ENCODE results near the gene TNFRSF13B. TPM values are rescaled to one million over a fixed set of nuclear protein-coding genes. Genes with fewer than 3 reads are reported as not detected.

TNFRSF13B gene
- total RNA-seq, 1 experiment from 2014 or later, result 0.28 TPM

DNA sequence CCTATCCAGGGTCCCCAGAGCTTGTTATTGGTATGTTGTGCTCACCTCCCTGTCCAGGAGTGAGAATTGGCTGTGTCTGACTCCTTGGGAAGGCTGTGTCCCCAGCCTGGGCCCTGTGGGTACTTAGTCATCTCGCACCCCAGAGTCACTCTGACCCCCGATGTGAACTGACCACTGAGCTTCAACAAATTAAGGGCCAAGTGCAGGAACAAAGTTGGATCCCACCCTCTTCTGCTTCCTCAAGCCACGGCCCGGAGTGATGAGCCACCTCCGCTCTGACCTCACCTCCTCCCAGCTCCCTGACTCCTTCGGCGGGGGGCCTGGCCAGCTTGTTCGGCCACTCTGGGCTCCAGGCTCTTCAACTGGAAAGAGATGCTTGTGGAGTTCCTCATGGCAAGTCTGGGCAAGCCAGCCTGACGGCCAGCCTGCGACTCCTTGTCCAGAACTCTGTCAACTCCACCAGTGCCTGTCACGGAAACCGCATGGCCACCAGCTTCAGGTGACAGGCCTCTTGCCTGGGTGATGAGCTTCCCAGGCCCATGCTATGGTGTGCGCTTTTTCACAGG is 48.1 kb upstream of the TNFRSF13B start:
- Histone ChIP-seq H2BK20ac (ENCODE audit: low read depth, low read length, poor library complexity, severe bottlenecking) (no peak overlapping the region), H3K4me1 (ENCODE audit: insufficient read depth, low read length) (no peaks in the 10 kb centered on the region), H2BK120ac (ENCODE audit: low read depth, low read length, poor library complexity, severe bottlenecking) (no peak overlapping the region), H3K9me3 (ENCODE audit: control insufficient read depth, low read depth, low read length) (no peaks in the 10 kb centered on the region), H2AFZ (ENCODE audit: low read length) (no peak overlapping the region), H2BK15ac (ENCODE audit: low read depth, low read length) (no peak overlapping the region), H4K20me1 (ENCODE audit: control insufficient read depth, insufficient read depth, insufficient read length) (no peaks in the 10 kb centered on the region), H3T11ph (ENCODE audit: low read length) (no peak overlapping the region), H3K27ac (ENCODE audit: insufficient read length, low read depth, low read length) (no peak overlapping the region), H3K4me2 (ENCODE audit: insufficient read depth, insufficient read length, low read length) (no peak overlapping the region), H3K4ac (ENCODE audit: low read depth, low read length) (no peak overlapping the region), H4K8ac (replicated peaks; ENCODE audit: insufficient read length, low read depth, low read length) (no peak overlapping the region), H3K18ac (ENCODE audit: insufficient read length, low read depth, low read length) (no peak overlapping the region), H3K27me3 (ENCODE audit: insufficient read depth, low read length) (no peaks in the 10 kb centered on the region), H3K79me2 (ENCODE audit: insufficient read depth, low read length) (no peaks in the 10 kb centered on the region), H3K14ac (ENCODE audit: insufficient read depth, low read length) (no peak overlapping the region), H4K5ac (ENCODE audit: insufficient read length, low read depth, low read length) (no peak overlapping the region), H3K56ac (ENCODE audit: insufficient read length, low read depth, low read length) (no peak overlapping the region), H3K23me2 (ENCODE audit: insufficient read length, low read depth, low read length, poor library complexity, severe bottlenecking) (no peaks in the 10 kb centered on the region), H2BK5ac (ENCODE audit: insufficient read length, low read length) (no peak overlapping the region), H3K79me1 (ENCODE audit: insufficient read depth, low read depth, low read length, poor library complexity, severe bottlenecking) (no peaks in the 10 kb centered on the region), H3K23ac (ENCODE audit: insufficient read length, low read depth, low read length) (no peak overlapping the region), H2AK5ac (ENCODE audit: insufficient read length, low read length) (no peak overlapping the region), H4K91ac (ENCODE audit: insufficient read length, low read depth, low read length) (no peak overlapping the region), H2BK12ac (ENCODE audit: insufficient read length, low read depth, low read length) (no peak overlapping the region), H3K9ac (ENCODE audit: extremely low read depth, insufficient read length, low read length) (no peak overlapping the region)
- Mint-ChIP-seq H3K27ac (no peak overlapping the region; a peak in 2 of 7 replicates), H3K27me3 (ENCODE audit: low read depth) (peaks cover 2% of the 10 kb centered on the region; the same call in 1 of the 2 replicates), H3K4me1 (peaks cover 2 to 4% of the 10 kb centered on the region in 2 experiments; a peak in 2 of 4 replicates), H3K9me3 (no peaks in the 10 kb centered on the region; a peak in 1 of 5 replicates), H3K4me3 (no peak overlapping the region), H3K36me3 (ENCODE audit: insufficient read depth in 1 of 3, low read depth in 3 of 3) (no peaks in the 10 kb centered on the region)
- no peak for DNase-seq
- TF ChIP-seq, protein P1, sequence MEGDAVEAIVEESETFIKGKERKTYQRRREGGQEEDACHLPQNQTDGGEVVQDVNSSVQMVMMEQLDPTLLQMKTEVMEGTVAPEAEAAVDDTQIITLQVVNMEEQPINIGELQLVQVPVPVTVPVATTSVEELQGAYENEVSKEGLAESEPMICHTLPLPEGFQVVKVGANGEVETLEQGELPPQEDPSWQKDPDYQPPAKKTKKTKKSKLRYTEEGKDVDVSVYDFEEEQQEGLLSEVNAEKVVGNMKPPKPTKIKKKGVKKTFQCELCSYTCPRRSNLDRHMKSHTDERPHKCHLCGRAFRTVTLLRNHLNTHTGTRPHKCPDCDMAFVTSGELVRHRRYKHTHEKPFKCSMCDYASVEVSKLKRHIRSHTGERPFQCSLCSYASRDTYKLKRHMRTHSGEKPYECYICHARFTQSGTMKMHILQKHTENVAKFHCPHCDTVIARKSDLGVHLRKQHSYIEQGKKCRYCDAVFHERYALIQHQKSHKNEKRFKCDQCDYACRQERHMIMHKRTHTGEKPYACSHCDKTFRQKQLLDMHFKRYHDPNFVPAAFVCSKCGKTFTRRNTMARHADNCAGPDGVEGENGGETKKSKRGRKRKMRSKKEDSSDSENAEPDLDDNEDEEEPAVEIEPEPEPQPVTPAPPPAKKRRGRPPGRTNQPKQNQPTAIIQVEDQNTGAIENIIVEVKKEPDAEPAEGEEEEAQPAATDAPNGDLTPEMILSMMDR (conservative IDR thresholded peaks at IDR 0.05), result no peak
- no CpG with 5 or more reads among the region's 13 CpGs for WGBS (ENCODE audit: extremely low coverage, insufficient read length, low lambda C conversion rate)

Measured in H9 (cell line).